HEK293 (cell line): ENCODE results near the gene CSNK1E.

Experiments used
- AEBP2 ChIP-seq: fragments of 450-650 bp; formaldehyde crosslinking; IDR thresholded peaks from 2 replicates; pipeline ENCODE4 v1.5.1; 2016; ENCODE audit warnings: missing biosample characterization, missing genetic modification characterization, borderline replicate concordance
- GLI2 ChIP-seq: fragments of 450-650 bp; formaldehyde crosslinking; IDR thresholded peaks from 2 replicates; pipeline ENCODE4; 2017; ENCODE audit warnings: missing biosample characterization, missing genetic modification characterization, low read depth, borderline replicate concordance
- KLF1 ChIP-seq: fragments of 450-650 bp; formaldehyde crosslinking; IDR thresholded peaks from 2 replicates; pipeline ENCODE4 v1.5.1; 2016; ENCODE audit warnings: missing biosample characterization, missing genetic modification characterization
- KLF16 ChIP-seq: fragments of 450-650 bp; formaldehyde crosslinking; IDR thresholded peaks from 2 replicates; pipeline ENCODE4 v1.5.1; 2017; ENCODE audit warnings: missing biosample characterization, missing genetic modification characterization
- PRDM1 ChIP-seq: fragments of 450-650 bp; formaldehyde crosslinking; IDR thresholded peaks from 2 replicates; pipeline ENCODE4; 2016; ENCODE audit warnings: missing biosample characterization, missing genetic modification characterization
- SP3 ChIP-seq: fragments of 450-650 bp; formaldehyde crosslinking; IDR thresholded peaks from 2 replicates; pipeline ENCODE4 v1.5.1; 2016; ENCODE audit warnings: missing biosample characterization, missing genetic modification characterization
- ZBTB21 ChIP-seq: fragments of 450-650 bp; formaldehyde crosslinking; IDR thresholded peaks from 2 replicates; pipeline ENCODE4 v1.5.1; 2017; ENCODE audit warnings: missing biosample characterization, missing genetic modification characterization
- ZBTB44 ChIP-seq: fragments of 450-650 bp; IDR thresholded peaks from 2 replicates; pipeline ENCODE4 v1.5.1; 2018; ENCODE audit warnings: missing biosample characterization, mild to moderate bottlenecking, missing genetic modification characterization
- ZFP37 ChIP-seq: fragments of 450-650 bp; formaldehyde crosslinking; IDR thresholded peaks from 2 replicates; pipeline ENCODE4 v1.5.1; 2016; ENCODE audit warnings: missing biosample characterization, missing genetic modification characterization
- ZFP69B ChIP-seq: fragments of 450-650 bp; formaldehyde crosslinking; IDR thresholded peaks from 2 replicates; pipeline ENCODE4 v1.5.1; 2016; ENCODE audit warnings: missing biosample characterization, missing genetic modification characterization
- ZNF114 ChIP-seq: fragments of 450-650 bp; formaldehyde crosslinking; IDR thresholded peaks from 2 replicates; pipeline ENCODE4 v1.5.0; 2017; ENCODE audit warnings: missing biosample characterization, missing genetic modification characterization
- ZNF155 ChIP-seq: fragments of 450-650 bp; formaldehyde crosslinking; IDR thresholded peaks from 2 replicates; pipeline ENCODE4 v1.5.1; 2016; ENCODE audit warnings: missing biosample characterization, missing genetic modification characterization
- ZNF248 ChIP-seq: fragments of 450-650 bp; formaldehyde crosslinking; IDR thresholded peaks from 2 replicates; pipeline ENCODE4 v1.5.1; 2017; ENCODE audit warnings: missing biosample characterization, missing genetic modification characterization
- ZNF354C ChIP-seq: fragments of 450-650 bp; formaldehyde crosslinking; IDR thresholded peaks from 2 replicates; pipeline ENCODE4 v1.5.1; 2016; ENCODE audit warnings: missing biosample characterization, missing genetic modification characterization, low read depth, borderline replicate concordance
- ZNF394 ChIP-seq: fragments of 450-650 bp; formaldehyde crosslinking; IDR thresholded peaks from 2 replicates; pipeline ENCODE4 v1.5.1; 2016; ENCODE audit warnings: missing biosample characterization, missing genetic modification characterization, mild to moderate bottlenecking, moderate library complexity, borderline replicate concordance
- ZNF404 ChIP-seq: fragments of 450-650 bp; formaldehyde crosslinking; IDR thresholded peaks from 2 replicates; pipeline ENCODE4 v1.5.1; 2017; ENCODE audit warnings: missing biosample characterization, missing genetic modification characterization
- ZNF433 ChIP-seq: fragments of 450-650 bp; formaldehyde crosslinking; IDR thresholded peaks from 2 replicates; pipeline ENCODE4 v1.5.1; 2016; ENCODE audit warnings: missing biosample characterization, missing genetic modification characterization, low read depth
- ZNF561 ChIP-seq: fragments of 450-650 bp; IDR thresholded peaks from 2 replicates; pipeline ENCODE4 v1.5.1; 2018; ENCODE audit warnings: missing biosample characterization, missing genetic modification characterization, borderline replicate concordance
- ZNF626 ChIP-seq: fragments of 450-650 bp; sonication (Bioruptor Pico); formaldehyde crosslinking; IDR thresholded peaks from 2 replicates; pipeline ENCODE4 v1.5.1; 2018; ENCODE audit warnings: missing biosample characterization, missing genetic modification characterization, inconsistent platforms
- ZNF639 ChIP-seq: fragments of 450-650 bp; formaldehyde crosslinking; IDR thresholded peaks from 2 replicates; pipeline ENCODE4 v1.5.1; 2016; ENCODE audit warnings: missing biosample characterization, missing genetic modification characterization
- ZNF768 ChIP-seq: fragments of 450-650 bp; formaldehyde crosslinking; IDR thresholded peaks from 2 replicates; pipeline ENCODE4 v1.5.1; 2018; ENCODE audit warnings: missing biosample characterization, mild to moderate bottlenecking, missing genetic modification characterization
- ZNF837 ChIP-seq: fragments of 450-650 bp; formaldehyde crosslinking; IDR thresholded peaks from 2 replicates; pipeline ENCODE4 v1.5.1; 2016; ENCODE audit warnings: missing biosample characterization, missing genetic modification characterization
- ZSCAN5A ChIP-seq: fragments of 450-650 bp; formaldehyde crosslinking; IDR thresholded peaks from 2 replicates; pipeline ENCODE4 v1.5.1; 2016; ENCODE audit warnings: missing biosample characterization, missing genetic modification characterization
- ZXDB ChIP-seq: fragments of 450-650 bp; formaldehyde crosslinking; IDR thresholded peaks from 2 replicates; pipeline ENCODE4 v1.5.1; 2016; ENCODE audit warnings: missing biosample characterization, missing genetic modification characterization
- TF ChIP-seq, protein P1 (sequence below): fragments of 450-650 bp; formaldehyde crosslinking; IDR thresholded peaks from 2 replicates; pipeline ENCODE4 v1.5.1; 2017; ENCODE audit warnings: missing biosample characterization, missing genetic modification characterization
- TF ChIP-seq, protein P2 (sequence below): fragments of 450-650 bp; formaldehyde crosslinking; IDR thresholded peaks from 2 replicates; pipeline ENCODE4 v1.5.1; 2016; ENCODE audit warnings: missing biosample characterization, missing genetic modification characterization
- TF ChIP-seq, protein P3 (sequence below): fragments of 450-650 bp; formaldehyde crosslinking; IDR thresholded peaks from 2 replicates; pipeline ENCODE4 v1.5.1; 2016; ENCODE audit warnings: missing biosample characterization, missing genetic modification characterization

Gene CSNK1E

GRCh38 chr22:38317122-38317994 lies at the start of gene CSNK1E (continued):
- TF ChIP-seq KLF16 (tag by site-specific recombination) (peak; percentile 18; the same call in 1 of the 2 replicates), ZFP69B (tag by site-specific recombination) (peak; percentile 82), ZNF768 (tag by site-specific recombination) (no peak; the same call in 1 of the 2 replicates), ZNF394 (tag by site-specific recombination) (peak; percentile 59), ZNF354C (tag by site-specific recombination) (no peak), ZNF155 (no peak), PRDM1 (tag by site-specific recombination) (no peak), ZFP37 (no peak), ZNF626 (tag by site-specific recombination) (no peak), ZNF433 (tag by site-specific recombination) (no peak), AEBP2 (tag by site-specific recombination) (no peak), ZBTB44 (tag by site-specific recombination) (no peak), ZNF561 (peak; percentile 59; the same call in 1 of the 2 replicates), KLF1 (tag by site-specific recombination) (peak; percentile 68), ZSCAN5A (tag by site-specific recombination) (0 out of 2 replicates have a peak, but pooled peaks have one; percentile 65), ZNF114 (no peak), ZXDB (tag by site-specific recombination) (peak; percentile 89), ZBTB21 (tag by site-specific recombination) (peak; percentile 53; the same call in 1 of the 2 replicates), GLI2 (tag by site-specific recombination) (no peak), ZNF248 (tag by site-specific recombination) (no peak), SP3 (tag by site-specific recombination) (peak; percentile 45; the same call in 1 of the 2 replicates), ZNF837 (no peak), ZNF639 (peak; percentile 83; the same call in 1 of the 2 replicates), ZNF404 (tag by site-specific recombination) (no peak)
- TF ChIP-seq, protein P1, sequence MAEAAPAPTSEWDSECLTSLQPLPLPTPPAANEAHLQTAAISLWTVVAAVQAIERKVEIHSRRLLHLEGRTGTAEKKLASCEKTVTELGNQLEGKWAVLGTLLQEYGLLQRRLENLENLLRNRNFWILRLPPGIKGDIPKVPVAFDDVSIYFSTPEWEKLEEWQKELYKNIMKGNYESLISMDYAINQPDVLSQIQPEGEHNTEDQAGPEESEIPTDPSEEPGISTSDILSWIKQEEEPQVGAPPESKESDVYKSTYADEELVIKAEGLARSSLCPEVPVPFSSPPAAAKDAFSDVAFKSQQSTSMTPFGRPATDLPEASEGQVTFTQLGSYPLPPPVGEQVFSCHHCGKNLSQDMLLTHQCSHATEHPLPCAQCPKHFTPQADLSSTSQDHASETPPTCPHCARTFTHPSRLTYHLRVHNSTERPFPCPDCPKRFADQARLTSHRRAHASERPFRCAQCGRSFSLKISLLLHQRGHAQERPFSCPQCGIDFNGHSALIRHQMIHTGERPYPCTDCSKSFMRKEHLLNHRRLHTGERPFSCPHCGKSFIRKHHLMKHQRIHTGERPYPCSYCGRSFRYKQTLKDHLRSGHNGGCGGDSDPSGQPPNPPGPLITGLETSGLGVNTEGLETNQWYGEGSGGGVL (tag by site-specific recombination): peak; percentile 89
- TF ChIP-seq, protein P2, sequence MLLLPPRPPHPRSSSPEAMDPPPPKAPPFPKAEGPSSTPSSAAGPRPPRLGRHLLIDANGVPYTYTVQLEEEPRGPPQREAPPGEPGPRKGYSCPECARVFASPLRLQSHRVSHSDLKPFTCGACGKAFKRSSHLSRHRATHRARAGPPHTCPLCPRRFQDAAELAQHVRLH (tag by site-specific recombination): no peak; the same call in 1 of the 2 replicates
- TF ChIP-seq, protein P3, sequence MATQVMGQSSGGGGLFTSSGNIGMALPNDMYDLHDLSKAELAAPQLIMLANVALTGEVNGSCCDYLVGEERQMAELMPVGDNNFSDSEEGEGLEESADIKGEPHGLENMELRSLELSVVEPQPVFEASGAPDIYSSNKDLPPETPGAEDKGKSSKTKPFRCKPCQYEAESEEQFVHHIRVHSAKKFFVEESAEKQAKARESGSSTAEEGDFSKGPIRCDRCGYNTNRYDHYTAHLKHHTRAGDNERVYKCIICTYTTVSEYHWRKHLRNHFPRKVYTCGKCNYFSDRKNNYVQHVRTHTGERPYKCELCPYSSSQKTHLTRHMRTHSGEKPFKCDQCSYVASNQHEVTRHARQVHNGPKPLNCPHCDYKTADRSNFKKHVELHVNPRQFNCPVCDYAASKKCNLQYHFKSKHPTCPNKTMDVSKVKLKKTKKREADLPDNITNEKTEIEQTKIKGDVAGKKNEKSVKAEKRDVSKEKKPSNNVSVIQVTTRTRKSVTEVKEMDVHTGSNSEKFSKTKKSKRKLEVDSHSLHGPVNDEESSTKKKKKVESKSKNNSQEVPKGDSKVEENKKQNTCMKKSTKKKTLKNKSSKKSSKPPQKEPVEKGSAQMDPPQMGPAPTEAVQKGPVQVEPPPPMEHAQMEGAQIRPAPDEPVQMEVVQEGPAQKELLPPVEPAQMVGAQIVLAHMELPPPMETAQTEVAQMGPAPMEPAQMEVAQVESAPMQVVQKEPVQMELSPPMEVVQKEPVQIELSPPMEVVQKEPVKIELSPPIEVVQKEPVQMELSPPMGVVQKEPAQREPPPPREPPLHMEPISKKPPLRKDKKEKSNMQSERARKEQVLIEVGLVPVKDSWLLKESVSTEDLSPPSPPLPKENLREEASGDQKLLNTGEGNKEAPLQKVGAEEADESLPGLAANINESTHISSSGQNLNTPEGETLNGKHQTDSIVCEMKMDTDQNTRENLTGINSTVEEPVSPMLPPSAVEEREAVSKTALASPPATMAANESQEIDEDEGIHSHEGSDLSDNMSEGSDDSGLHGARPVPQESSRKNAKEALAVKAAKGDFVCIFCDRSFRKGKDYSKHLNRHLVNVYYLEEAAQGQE: no peak
